CD4-positive, alpha-beta T cell (primary cell): ENCODE data around the gene TRABD2B. TPM values are rescaled to one million over a fixed set of nuclear protein-coding genes. Genes with fewer than 3 reads are reported as not detected.

ENCODE experiments used
- ATAC-seq: fragments of 200-7000 bp; cut with Tn5 transposase; one replicate; pipeline ENCODE4 v1.10.0; 2022; ENCODE audit warnings: mild to moderate bottlenecking; ENCODE audit not compliant: poor library complexity
- CTCF ChIA-PET: fragments of 350-600 bp; sonication (Branson Sonifier 250); formaldehyde crosslinking; loops from one replicate; lab custom pipeline; 2021; ENCODE audit warnings: antibody characterized with exemption, inconsistent platforms; lab: Charles Lee
- POLR2A ChIA-PET: fragments of 350-600 bp; sonication (Branson Sonifier 250); formaldehyde crosslinking; loops from one replicate; lab custom pipeline; 2021; ENCODE audit warnings: antibody characterized with exemption, inconsistent platforms; lab: Charles Lee
- DNase-seq, 14 experiments: peaks; one replicate each; pipeline ENCODE4 v3.0.0-alpha.2; 2013 to 2020; ENCODE audit warnings: mixed read lengths in 2 of 14
- H3K27ac ChIP-seq, 2 donors: one replicate each; pipeline versions ENCODE4 v1.5.1 to v1.7.0; 2013; ENCODE audit warnings: low read length in 2 of 2, low read depth in 1 of 2, mild to moderate bottlenecking in 1 of 2
- H3K27me3 ChIP-seq, 2 experiments: 1 replicate in 1 of 2; 2 replicates in 1 of 2; pipeline versions ENCODE4 v1.6.1 to v1.7.0; 2013; ENCODE audit warnings: low read length in 2 of 2, control low read depth in 1 of 2, mild to moderate bottlenecking in 1 of 2, moderate library complexity in 1 of 2; ENCODE audit not compliant: insufficient read depth in 2 of 2, control insufficient read depth in 1 of 2
- H3K36me3 ChIP-seq: one replicate; pipeline ENCODE4 v1.6.1; 2013; ENCODE audit warnings: low read length, control low read depth; ENCODE audit not compliant: insufficient read depth
- H3K4me1 ChIP-seq: one replicate; pipeline ENCODE4 v1.6.1; 2013; ENCODE audit warnings: low read length, control low read depth; ENCODE audit not compliant: insufficient read depth
- H3K4me3 ChIP-seq: one replicate; pipeline ENCODE4 v1.5.1; 2013; ENCODE audit warnings: mild to moderate bottlenecking, low read length, moderate library complexity
- H3K9me3 ChIP-seq, 2 experiments: 1 replicate in 1 of 2; 2 replicates in 1 of 2; pipeline versions ENCODE4 v1.6.1 to v1.7.0; 2013; ENCODE audit warnings: low read length in 2 of 2, mild to moderate bottlenecking in 2 of 2, control low read depth in 1 of 2, moderate library complexity in 1 of 2; ENCODE audit not compliant: control insufficient read depth in 1 of 2, insufficient read depth in 1 of 2
- H3K27ac Mint-ChIP-seq: one replicate; pipeline ENCODE4 v1.8.0; 2020; ENCODE audit warnings: mixed read lengths
- H3K27me3 Mint-ChIP-seq: one replicate; pipeline ENCODE4 v1.8.0; 2021; ENCODE audit warnings: mixed read lengths
- H3K36me3 Mint-ChIP-seq: one replicate; pipeline ENCODE4 v1.8.0; 2021; ENCODE audit warnings: low read depth, mixed read lengths
- H3K4me1 Mint-ChIP-seq: one replicate; pipeline ENCODE4 v1.8.0; 2021; ENCODE audit warnings: low read depth, mixed read lengths
- H3K4me3 Mint-ChIP-seq: one replicate; pipeline ENCODE4 v1.8.0; 2020; ENCODE audit warnings: mild to moderate bottlenecking, mixed read lengths
- H3K9me3 Mint-ChIP-seq: one replicate; pipeline ENCODE4 v1.8.0; 2020; ENCODE audit warnings: mixed read lengths
- intact Hi-C, 2 experiments: fragments of 100-400 bp; cut with DNase I in 1 of 2; cut with micrococcal nuclease in 1 of 2; formaldehyde crosslinking; loops; one replicate each; pipeline versions ENCODE4 v1.15.1 to v1.9.0; 2023 to 2025; cut with DNase I, micrococcal nuclease
- total RNA-seq, 174 experiments: library from RNA in 2 of 174; stranded (reverse) in 2 of 174; gene quantifications; one replicate each; pipeline ENCODE4 v1.2.3 and lab custom pipeline; 2021 to 2026
- TF ChIP-seq, protein P1 (sequence below): fragments of 200-600 bp; IDR thresholded peaks from one replicate; pipeline ENCODE4 v1.8.0; 2022; ENCODE audit warnings: antibody characterized with exemption, mild to moderate bottlenecking

Gene TRABD2B
- total RNA-seq, 2 experiments from 2014 or later: not detected

DNA sequence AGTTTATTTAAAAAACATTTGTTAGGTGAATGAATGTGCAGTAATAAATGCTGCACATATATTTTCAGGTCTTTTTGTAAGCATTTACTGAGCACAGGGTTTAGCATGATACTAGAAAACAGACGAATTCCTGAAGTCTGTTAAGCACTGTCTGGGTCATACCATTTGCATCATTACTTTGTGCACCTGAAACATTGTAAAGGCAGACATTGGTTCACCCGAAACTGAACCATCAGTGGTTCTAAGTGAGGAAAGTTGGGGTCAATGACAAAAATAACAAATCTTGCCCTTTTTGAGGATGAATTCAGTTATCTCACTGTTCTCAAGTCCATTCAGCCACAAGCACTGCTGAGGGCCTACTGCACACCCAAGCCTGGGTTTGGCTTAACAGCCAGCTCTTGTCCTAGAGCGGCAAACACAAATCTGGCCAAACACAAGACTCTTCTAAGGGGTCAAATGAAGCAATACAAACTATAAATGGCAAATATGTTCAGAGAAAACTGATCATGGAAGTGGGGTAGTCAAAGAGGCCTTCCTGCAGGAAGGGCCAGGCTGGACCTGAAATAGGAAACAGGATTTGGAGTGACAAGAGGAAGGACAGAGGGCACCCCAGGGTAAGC, 21.8 kb downstream of the TRABD2B start:
- no peak overlapping the region for H3K4me3 Mint-ChIP-seq
- no peaks in the 10 kb centered on the region for H3K36me3 Mint-ChIP-seq
- peaks cover 30% of the 10 kb centered on the region for H3K27me3 Mint-ChIP-seq
- no peak overlapping the region for H3K27ac ChIP-seq
- H3K27ac Mint-ChIP-seq: no peak overlapping the region
- ATAC-seq (no peak), DNase-seq (no peak)
- H3K36me3 ChIP-seq: no peaks in the 10 kb centered on the region
- H3K4me1 ChIP-seq: no peaks in the 10 kb centered on the region
- no peak overlapping the region for H3K4me3 ChIP-seq
- ChIA-PET POLR2A (no interaction called here), CTCF (no interaction called here)
- H3K4me1 Mint-ChIP-seq: no peaks in the 10 kb centered on the region
- H3K9me3 Mint-ChIP-seq: no peaks in the 10 kb centered on the region
- no peaks in the 10 kb centered on the region for H3K9me3 ChIP-seq
- intact Hi-C loops: no loop called here
- peaks cover 0 to 2% of the 10 kb centered on the region in 2 experiments for H3K27me3 ChIP-seq
- TF ChIP-seq, protein P1, sequence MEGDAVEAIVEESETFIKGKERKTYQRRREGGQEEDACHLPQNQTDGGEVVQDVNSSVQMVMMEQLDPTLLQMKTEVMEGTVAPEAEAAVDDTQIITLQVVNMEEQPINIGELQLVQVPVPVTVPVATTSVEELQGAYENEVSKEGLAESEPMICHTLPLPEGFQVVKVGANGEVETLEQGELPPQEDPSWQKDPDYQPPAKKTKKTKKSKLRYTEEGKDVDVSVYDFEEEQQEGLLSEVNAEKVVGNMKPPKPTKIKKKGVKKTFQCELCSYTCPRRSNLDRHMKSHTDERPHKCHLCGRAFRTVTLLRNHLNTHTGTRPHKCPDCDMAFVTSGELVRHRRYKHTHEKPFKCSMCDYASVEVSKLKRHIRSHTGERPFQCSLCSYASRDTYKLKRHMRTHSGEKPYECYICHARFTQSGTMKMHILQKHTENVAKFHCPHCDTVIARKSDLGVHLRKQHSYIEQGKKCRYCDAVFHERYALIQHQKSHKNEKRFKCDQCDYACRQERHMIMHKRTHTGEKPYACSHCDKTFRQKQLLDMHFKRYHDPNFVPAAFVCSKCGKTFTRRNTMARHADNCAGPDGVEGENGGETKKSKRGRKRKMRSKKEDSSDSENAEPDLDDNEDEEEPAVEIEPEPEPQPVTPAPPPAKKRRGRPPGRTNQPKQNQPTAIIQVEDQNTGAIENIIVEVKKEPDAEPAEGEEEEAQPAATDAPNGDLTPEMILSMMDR: no peak

DNA sequence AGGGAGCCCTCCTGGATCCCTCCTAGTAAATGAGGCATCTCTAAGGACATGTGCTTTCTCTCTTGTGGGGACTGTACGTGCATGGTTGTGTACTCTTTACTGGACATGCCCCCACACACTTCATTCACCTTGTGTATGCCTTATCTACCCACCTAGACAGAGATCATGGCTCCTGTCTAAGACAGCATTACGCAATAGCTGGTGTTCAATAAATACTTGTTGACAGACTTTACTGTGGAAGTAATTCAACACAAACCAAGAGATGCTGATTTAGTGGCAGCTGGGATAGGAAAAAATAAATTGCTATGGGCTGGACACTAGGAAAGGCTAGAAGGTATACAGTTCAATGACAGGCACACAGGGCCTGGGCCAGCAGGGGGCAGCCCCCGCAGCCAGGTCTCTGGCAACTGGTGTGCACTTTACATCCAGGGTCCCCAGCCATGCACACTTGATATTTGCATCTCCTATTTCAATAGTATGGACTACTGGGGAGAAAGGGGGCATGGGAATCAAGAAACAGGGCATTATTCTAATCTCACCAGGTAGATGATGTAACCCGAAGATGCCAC, 24.2 kb downstream of the TRABD2B start:
- TF ChIP-seq, protein P1: no peak
- Histone ChIP-seq H3K4me1 (no peaks in the 10 kb centered on the region), H3K4me3 (no peak overlapping the region), H3K27ac (no peak overlapping the region), H3K27me3 (peaks cover 0 to 3% of the 10 kb centered on the region in 2 experiments), H3K36me3 (no peaks in the 10 kb centered on the region), H3K9me3 (no peaks in the 10 kb centered on the region)
- ATAC-seq (no peak), DNase-seq (no peak)
- H3K36me3 Mint-ChIP-seq: no peaks in the 10 kb centered on the region
- POLR2A ChIA-PET: no interaction called here
- no peaks in the 10 kb centered on the region for H3K4me1 Mint-ChIP-seq
- CTCF ChIA-PET: no interaction called here
- H3K4me3 Mint-ChIP-seq: no peak overlapping the region
- no peaks in the 10 kb centered on the region for H3K9me3 Mint-ChIP-seq
- H3K27ac Mint-ChIP-seq: no peak overlapping the region
- intact Hi-C loops: no loop called here
- peaks cover 20% of the 10 kb centered on the region for H3K27me3 Mint-ChIP-seq

DNA sequence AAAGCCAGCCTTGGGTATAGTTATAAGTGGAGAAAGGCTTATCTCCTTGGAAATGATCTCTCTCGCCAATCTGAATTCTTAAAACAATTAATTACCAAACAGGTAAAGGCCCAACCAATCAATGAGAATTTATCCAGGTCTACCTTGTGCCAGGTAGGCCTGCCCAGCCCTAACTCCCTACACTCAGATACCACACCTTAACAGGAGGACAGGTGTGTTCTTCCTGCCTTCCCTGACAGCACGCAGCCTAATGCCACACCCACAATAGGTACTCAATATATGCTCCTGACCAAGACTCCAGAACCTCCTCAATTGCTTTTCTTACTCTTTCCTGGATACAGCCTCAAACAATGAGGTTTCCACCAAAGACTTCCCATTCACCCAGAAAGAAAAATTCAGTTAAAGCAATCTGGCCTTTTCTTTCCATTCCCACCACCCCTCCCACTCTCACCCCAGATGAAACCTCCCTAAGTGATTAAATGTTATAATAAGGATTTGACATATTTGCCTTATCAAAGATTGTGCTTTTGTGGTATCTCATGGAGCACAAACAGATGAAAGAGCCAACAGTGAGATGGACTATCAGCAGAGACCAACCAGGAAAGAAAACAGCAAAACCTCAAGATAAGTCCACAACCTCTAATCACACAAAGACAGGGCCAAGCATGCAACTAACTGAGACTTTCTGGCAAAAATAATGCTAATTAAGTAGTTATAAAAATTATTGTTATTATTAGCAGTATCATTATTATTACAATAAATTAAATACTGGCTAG, 25.6 kb downstream of the TRABD2B start:
- no peaks in the 10 kb centered on the region for H3K36me3 Mint-ChIP-seq
- no peaks in the 10 kb centered on the region for H3K4me1 ChIP-seq
- no peaks in the 10 kb centered on the region for H3K9me3 Mint-ChIP-seq
- ATAC-seq (no peak), DNase-seq (no peak)
- no peak overlapping the region for H3K4me3 ChIP-seq
- no peaks in the 10 kb centered on the region for H3K36me3 ChIP-seq
- peaks cover 13% of the 10 kb centered on the region for H3K27me3 Mint-ChIP-seq
- no peaks in the 10 kb centered on the region for H3K4me1 Mint-ChIP-seq
- CTCF ChIA-PET: no interaction called here
- no peak overlapping the region for H3K27ac Mint-ChIP-seq
- TF ChIP-seq, protein P1: no peak
- intact Hi-C loops: no loop called here
- no peak overlapping the region for H3K27ac ChIP-seq
- H3K4me3 Mint-ChIP-seq: no peak overlapping the region
- no peaks in the 10 kb centered on the region for H3K9me3 ChIP-seq
- peaks cover 0 to 3% of the 10 kb centered on the region in 2 experiments for H3K27me3 ChIP-seq
- POLR2A ChIA-PET: no interaction called here
